ENCODE measurements around the gene STK24.

STK24 gene

DNA sequence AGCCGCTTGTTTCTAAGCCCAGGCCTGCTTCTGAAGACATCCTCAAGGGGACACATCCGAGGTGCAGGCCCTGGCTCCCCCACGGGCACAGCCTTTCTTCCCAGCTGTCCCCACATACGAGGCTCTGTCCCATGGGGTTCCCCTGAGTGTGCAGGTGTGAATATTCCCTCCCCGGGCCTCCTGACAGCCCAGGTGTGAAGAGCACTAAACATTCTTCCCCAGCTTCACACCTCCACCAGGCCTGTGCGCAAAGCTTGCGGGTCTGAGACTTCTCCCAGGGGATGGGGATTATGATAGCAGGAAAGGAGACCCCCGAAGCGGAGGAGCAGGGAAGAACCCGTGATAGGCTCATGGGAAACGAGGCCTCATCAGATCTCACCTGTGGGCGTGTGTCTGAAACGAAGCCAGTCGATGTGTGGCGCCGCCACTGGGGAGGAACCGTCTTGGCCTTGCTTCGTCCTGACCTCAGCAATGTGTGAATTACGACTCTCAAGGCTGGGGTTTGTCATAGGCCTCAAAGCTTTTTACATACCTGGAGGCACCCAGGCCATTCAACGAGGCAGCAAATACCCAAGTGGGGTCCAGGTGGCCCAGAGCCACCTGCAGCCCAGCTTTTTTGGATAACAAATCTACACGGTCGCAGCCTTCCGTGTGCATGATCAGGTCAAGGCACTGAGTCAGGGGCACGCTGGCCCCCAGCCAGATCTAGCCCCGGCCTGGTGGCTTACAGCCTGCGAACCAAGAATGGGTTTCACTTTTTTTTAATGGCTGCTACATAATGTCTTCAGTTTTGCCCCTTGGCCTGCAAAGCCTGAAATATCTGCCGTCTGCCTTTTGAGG, 134.3 kb downstream of the STK24 start:
- in situ Hi-C loops (cut with HindIII; ENCODE audit: low sequenced_read_pairs) = loop anchor here (25.0 kb wide), 1 partner anchor 220 kb away; no protein-coding TSS in a partner anchor

DNA sequence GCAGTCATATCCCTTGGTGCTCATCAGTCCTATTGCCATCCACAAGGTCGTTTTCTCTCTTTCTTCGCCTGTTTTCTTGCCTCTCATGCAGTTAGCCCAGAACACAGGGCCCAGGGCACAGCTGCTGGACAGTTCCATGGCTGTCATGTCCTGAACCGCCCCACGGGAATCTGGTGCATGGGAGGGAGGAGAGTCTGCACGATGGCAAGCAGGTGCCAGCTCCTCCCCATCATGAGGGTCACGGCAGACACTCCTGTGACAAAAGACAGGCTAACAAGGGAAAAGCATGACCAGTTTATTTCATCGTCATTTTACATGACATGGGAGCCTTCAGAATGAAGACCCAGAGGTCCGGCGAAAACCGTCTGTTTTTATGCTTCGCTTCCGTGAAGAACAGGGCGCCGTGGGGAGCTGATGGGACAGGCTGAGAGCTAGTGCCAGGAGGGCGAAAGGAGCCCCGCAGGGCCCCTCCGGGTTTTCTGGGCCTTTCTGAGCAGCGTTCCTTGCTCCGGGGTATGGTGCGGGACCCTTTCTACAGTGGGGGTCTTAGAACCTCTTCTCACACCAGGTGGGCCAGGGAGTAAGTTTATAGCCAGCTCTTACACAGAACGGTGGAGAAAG, 135.7 kb downstream of the STK24 start:
- in situ Hi-C loops (cut with HindIII; ENCODE audit: low sequenced_read_pairs) = loop anchor here (25.0 kb wide), 1 partner anchor 221 kb away; no protein-coding TSS in a partner anchor

DNA sequence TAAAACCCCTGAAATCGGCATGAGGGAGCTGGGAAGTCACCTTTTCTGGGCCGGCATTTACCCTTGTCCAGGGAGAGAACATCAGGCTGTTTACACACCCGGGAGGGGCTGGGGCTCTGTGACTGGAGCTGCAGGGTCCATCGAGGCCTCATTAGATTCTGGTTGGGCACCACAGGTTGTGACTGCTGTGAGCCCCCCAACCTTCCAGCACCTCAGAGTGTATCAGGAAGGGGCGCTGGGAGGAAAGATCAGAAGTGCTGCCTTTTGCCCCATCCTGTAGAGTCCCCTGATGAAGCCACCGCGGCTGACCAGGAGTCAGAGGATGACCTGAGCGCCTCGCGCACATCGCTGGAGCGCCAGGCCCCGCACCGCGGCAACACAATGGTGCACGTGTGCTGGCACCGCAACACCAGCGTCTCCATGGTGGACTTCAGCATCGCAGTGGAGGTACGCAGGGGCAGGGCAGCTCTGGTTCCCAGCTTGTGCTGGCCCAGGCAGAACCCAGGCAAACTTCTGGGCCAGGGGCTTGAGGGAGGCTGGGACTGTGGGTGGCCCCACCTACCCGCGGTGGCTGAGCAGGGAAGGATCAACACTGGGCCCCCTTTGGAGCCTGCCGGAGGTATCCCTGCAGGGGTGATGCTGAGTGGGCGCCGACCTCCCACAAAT, 136.4 kb downstream of the STK24 start:
- in situ Hi-C loops (cut with HindIII; ENCODE audit: low sequenced_read_pairs) = loop anchor here (25.0 kb wide), 1 partner anchor 222 kb away; no protein-coding TSS in a partner anchor

DNA sequence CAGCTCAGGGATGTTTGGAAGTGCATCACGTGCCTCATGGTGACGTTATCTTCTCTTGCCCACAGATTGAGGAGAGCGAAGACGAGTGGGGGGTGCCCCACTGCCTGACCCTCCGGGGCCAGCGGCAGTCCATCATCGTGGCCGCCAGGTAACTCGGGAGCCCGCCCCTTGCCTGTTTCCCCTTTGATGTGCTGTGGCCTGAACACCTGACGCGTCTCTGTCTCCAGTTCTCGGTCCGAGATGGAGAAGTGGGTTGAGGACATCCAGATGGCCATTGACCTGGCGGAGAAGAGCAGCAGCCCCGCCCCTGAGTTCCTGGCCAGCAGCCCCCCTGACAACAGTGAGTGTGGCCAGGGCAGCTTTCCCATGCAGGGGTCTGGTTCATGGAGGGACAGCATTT, 137.0 kb downstream of the STK24 start:
- in situ Hi-C loops (cut with HindIII; ENCODE audit: low sequenced_read_pairs) = loop anchor here (25.0 kb wide), 1 partner anchor 222 kb away; no protein-coding TSS in a partner anchor

DNA sequence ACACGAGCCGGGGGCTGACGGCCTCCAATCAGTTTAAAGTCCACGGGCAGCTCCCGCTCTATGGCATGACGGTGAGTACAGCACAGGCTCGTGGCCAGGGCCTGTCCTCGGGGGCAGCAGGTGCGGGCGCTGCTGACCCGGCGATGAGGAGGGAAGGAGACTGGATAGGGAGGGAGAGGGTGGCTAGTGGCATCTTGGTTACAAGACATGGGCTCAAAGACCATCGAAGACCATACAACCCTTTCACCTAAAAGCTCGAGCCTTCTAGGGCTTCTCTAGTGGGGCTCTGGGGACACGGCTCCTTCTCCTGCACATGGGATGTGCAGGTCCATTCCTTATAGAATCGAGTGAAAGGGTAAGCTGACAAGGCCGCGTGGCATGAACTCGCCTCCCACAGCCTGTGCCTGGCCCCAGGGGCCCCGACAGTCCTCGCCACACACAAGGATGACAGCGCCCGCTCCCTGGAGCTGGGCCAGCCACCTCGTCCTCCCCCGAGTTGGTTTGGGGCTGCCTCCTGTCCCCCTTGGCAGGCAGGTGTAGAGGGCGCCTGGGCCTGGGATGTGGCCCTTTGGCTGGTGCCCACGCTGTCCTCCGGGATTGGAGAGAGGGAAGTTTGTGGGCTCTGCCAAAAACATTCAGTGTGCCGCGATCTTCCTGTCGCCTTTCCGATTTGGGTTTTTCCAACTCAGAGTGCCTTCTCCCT, 137.6 kb downstream of the STK24 start:
- in situ Hi-C loops (cut with HindIII; ENCODE audit: low sequenced_read_pairs) = loop anchor here (25.0 kb wide), 1 partner anchor 223 kb away; no protein-coding TSS in a partner anchor

DNA sequence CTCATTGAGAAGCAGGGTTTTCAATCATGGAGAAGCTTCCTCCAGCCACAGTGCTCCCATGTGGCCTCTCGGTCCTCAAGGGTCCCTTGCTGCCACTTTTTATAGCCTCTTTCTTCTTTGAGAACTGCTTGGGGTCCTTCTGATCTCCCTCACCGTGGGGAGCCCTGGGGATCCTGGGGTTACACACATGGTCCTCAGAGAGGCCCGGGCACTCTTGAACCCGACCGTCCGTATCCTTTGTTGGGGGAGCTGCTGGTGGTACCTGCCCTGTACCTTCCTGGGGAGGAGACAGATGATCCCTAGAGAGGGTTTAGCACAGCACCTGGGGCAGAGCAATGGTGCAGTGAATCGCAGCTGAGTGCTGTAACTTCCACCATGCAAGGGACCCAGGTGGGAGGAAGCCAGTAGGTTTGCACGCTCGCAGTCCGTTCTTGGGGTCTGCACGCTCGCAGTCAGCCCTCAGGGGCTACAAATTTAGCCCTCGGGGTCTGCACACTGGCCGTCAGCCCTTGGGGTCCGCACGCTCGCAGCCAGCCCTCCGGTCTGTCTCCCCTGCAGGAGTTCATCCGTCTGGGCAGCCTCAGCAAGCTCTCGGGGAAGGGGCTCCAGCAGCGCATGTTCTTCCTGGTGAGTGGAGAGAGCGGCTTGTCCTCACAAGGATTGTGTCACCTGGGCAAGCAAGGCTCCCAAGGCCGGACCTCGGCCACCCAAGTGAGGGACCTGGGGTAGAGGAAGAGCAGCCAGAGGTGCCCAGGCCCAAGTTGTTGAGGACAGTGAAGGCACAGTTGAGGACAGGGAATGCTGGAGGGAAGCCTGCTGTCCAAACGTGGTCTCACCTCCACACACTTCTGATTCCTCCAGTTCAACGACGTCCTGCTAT, 138.4 kb downstream of the STK24 start:
- in situ Hi-C loops (cut with HindIII; ENCODE audit: low sequenced_read_pairs) = loop anchor here (25.0 kb wide), 1 partner anchor 224 kb away; no protein-coding TSS in a partner anchor

DNA sequence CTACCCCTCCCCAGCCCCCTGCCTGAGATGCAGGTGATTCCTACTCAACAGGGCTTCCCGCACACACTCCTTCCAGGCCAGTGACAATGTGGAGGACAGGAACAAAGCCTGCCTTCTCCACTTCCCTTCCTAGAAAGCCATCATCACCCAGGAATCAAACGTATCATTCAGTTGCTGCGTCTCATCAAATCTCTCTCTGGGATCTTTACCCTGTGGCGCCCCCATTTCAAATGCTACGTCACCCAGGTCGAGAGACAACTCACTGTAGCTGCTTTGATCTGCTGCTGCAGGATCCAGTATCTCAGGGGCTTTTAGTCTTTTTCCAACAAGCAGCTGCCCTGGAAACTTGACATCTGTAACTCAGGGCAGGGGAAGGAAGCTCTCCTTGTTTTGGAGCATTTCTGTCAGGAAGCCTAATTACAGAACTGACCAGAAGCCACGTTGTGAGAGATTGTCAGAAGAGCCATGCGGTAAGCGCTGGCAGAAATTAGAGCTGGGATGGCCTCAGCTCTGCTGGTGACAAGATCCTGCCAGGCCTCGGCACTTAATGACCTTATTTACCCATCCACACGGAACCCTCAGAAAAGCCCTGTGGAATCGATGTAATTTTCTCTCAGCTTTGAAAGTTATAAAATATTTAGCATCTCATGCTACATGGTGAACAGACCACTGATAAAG, 140.5 kb downstream of the STK24 start:
- in situ Hi-C loops (cut with HindIII; ENCODE audit: low sequenced_read_pairs) = loop anchor here (25.0 kb wide), 1 partner anchor 226 kb away; no protein-coding TSS in a partner anchor

DNA sequence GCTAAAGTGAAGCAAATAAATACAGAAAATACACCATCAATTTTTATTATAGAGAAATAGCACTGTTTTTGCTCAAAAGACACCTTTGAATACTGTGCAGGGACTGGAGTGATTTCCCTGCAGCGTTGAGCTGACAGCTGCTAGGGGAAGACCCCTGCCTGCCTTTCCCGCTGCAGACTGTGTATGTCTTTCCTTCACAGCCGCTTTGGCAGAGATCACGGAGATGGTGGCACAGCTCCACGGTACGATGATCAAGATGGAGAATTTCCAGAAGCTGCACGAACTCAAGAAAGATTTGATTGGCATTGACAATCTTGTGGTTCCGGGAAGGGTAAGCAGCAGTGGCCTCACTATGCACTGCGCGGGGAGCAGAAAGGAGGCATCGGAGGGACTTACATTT, 141.5 kb downstream of the STK24 start:
- in situ Hi-C loops (cut with HindIII; ENCODE audit: low sequenced_read_pairs) = loop anchor here (25.0 kb wide), 1 partner anchor 227 kb away; no protein-coding TSS in a partner anchor

DNA sequence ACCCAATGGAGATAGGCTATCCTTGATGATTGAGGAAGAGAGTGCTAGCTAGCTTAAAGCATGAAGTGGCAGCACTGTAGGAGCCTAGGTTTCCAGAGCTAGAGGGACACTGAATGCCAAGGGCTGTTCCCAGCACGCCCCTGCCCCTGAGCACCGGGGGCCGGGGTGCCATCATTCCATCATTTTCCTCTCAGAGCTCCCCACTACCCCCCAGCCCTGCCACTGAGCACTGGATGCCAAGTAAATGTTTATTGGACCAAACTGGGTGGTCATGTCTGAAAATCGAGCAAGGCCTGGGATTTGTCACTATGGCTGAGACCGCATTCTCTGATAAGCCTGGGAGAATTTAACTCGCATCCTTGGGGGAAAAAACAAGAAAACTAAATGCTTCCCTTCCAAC, 142.8 kb downstream of the STK24 start:
- in situ Hi-C loops (cut with HindIII; ENCODE audit: low sequenced_read_pairs) = loop anchor here (25.0 kb wide), 1 partner anchor 228 kb away; no protein-coding TSS in a partner anchor

DNA sequence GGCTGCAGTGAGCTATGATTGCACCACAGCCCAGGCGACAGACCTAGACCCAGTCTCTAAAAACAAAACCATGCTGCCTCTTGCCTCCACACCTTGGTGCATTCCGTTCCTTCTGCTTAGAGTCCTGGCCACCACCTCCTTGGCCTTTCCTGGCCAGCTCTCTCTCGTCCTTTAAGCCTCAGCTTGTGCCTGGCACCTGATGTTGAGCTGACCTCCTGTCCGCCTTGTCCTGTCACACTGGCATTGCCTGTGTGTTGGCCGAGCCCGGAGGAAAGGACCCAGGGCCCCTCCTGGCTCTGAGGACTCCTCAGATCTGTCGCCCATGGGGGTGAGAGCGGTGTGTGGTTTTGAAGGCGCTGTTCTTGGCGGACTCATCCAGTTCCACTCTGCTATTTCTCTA, 143.3 kb downstream of the STK24 start:
- in situ Hi-C loops (cut with HindIII; ENCODE audit: low sequenced_read_pairs) = loop anchor here (25.0 kb wide), 1 partner anchor 229 kb away; no protein-coding TSS in a partner anchor

DNA sequence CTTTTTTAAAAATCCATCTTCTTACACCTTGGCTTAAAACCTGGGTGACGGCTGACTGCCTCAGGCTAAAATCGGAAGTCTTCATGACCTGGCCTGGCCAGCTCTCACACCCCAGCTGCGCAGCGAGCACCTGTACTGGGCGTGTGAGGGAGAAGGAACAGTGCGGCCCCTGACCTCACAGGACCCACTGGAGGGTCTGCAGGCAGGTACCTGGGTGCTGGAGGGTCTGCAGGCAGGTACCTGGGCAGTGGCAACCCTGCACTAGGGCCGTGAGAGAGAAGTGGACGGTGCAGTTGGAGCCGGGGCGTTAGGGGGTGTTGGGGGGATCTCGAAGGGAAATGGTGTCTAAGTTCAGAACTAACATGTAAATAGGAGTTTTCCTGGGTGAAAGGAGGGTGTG, 144.3 kb downstream of the STK24 start:
- in situ Hi-C loops (cut with HindIII; ENCODE audit: low sequenced_read_pairs) = loop anchor here (25.0 kb wide), 1 partner anchor 230 kb away; no protein-coding TSS in a partner anchor

DNA sequence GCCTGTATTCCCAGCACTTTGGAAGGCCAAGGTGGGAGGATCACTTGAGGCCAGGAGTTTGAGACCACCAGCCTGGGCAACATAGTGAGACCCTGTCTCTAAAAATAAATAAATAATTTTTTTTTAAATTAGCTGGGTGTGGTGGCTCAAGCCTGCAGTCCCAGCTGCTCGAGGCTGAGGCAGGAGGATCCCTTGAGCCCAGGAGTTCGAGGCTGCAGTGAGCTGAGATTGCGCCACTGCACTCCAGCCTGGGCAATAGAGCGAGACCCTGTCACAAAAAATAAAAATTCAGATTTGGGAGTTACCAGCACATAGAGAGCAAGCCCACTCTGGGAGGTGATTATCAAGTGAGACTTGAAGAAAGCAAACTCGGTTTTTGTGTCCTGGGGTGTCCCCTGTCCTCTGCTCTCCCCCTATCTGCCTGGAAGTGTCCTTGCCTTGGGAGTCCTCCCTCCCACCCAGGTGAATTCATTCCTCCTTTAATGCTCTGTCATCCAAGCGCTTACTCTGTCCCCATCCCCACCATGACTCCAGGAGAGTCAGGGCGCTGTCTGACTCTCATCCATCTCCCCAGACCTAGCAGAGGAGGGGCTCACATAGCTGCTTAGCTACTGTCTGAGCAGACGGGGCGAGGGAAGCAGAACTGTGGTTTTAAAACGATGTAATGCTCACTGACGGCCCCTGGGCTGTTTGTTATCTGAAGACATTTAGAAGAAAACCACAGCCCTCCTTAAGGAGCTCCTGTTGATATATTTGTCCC, 146.8 kb downstream of the STK24 start:
- in situ Hi-C loops (cut with HindIII; ENCODE audit: low sequenced_read_pairs) = loop anchor here (10.0 to 25.0 kb wide), 2 partner anchors 232 to 285 kb away; partner anchors contain the start of gene FARP1

DNA sequence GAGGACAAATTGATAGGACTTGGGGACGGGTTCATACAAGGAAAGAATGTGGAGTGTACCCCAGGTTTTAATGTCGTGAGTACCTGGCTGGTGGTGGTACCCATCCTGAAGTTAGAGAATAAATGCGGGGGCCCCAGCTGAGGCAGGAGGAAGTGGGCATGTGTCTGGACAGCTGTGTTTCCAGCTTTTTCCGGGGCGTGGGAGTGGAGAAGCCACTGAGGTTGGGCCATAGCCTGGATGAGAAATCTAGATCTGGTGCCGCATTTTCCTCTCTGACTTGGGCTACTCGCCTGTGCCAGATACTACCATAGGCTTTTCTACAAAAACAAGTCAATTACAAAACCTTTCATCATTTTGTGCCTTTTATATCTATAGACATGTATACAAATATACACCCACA, 147.4 kb downstream of the STK24 start:
- in situ Hi-C loops (cut with HindIII; ENCODE audit: low sequenced_read_pairs) = loop anchor here (10.0 to 25.0 kb wide), 2 partner anchors 233 to 285 kb away; partner anchors contain the start of gene FARP1

DNA sequence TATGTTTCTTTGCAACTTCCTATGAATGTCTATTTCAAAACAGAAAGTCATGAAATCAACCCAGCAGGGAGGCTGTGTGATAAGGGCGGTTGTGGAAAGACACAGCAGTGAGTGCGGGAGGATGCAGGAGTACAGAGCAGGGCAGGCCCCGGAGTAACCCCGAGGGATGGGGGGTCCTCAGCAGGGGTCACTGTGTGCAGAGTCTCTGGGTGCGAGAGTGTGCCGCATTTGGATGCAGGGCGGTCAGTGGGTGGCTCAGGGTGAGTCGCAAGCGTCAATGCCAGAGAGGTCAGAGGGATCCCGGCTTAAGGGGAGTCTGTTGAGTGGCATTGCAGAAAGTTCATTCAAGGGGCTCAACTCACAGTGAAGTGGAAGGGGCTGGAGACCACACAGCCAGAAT, 147.8 kb downstream of the STK24 start:
- in situ Hi-C loops (cut with HindIII; ENCODE audit: low sequenced_read_pairs) = loop anchor here (10.0 to 25.0 kb wide), 2 partner anchors 233 to 284 kb away; partner anchors contain the start of gene FARP1

DNA sequence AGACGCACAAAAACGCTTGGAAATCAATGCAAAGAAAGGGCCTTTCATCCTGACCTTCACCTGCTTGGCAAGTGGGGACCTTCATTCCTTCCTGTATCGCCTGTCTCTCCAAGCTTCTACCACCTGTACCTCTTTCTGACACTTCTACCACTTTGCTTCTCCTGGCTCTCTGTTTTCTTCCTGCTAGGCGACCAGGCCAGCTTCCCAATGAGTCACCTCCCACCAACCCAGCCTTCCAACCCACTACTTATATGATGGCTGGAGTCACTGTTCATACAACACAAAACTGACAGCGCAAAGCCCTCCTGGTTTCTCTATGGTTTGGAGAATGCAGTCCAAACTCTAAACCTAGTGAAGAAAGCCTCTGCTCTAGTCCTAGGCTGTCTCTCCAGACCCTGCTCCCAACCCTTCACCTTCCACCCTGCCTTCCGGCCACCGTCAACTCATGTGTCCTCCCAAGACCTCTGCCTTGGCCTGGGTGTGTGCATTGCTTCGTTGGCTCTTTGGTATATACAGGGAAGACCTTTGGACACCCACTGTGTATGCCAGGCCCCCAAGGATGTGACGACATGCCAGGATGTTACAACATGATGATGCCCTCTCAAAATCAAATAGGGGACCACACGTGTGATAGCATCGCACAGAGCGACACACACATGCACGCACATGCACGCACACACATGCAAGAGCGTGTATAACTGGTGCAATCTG, 148.5 kb downstream of the STK24 start:
- in situ Hi-C loops (cut with HindIII; ENCODE audit: low sequenced_read_pairs) = loop anchor here (10.0 to 25.0 kb wide), 2 partner anchors 234 to 284 kb away; partner anchors contain the start of gene FARP1

DNA sequence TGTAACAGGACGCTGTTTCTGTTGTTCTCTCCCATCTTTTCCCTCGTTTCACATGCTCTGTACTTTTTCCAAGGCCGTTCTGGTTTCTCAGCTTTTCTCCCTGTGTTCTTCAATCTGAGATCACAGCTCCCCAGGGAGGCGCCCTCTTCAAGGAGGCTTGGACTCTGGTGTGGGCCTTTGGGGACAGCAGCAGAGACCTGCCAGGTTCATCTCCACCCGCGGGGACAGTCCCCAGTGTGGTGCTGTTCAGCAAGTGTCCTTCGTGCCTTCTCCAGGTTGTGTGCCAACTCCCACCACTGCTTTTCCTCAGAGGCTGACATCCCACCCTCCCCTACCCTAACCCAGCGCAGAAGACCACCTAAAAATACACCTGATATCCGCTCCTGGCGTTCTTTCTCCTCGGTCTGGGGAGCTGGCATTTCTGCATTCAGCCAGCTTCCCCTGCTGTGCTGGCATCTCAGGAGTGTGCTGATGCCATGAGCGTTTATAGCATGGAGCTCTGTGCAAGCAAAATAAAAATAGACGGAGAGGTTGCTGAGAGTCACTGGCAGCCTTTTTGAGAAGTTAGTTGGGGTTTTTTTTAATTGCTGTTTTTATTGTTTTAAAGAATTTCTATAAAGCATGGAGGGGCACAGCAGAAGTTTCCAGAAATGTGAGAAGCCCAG, 149.4 kb downstream of the STK24 start:
- in situ Hi-C loops (cut with HindIII; ENCODE audit: low sequenced_read_pairs) = loop anchor here (10.0 to 25.0 kb wide), 2 partner anchors 235 to 283 kb away; partner anchors contain the start of gene FARP1
